ENCODE results near the gene RNF187.

GRCh38 chr1:228462560-228462959, 24.6 kb upstream of the RNF187 start:
- TF ChIP-seq CTCF (IDR thresholded peaks at IDR 0.05; ENCODE audit: insufficient read depth, low read depth, low read length) = no peak
- TF ChIP-seq EZH2 (IDR thresholded peaks at IDR 0.05; ENCODE audit: insufficient read depth, low read length) = no peak

Data from astrocyte (in vitro differentiated cells and primary cell).